22Rv1 (cell line): ENCODE measurements around the gene NSUN2.

Experiments
- ZFX ChIP-seq: fragments of 450-650 bp; IDR thresholded peaks from 2 replicates; pipeline ENCODE4 v1.6.1; 2017; ENCODE audit warnings: antibody characterized with exemption, borderline replicate concordance
- TF ChIP-seq, protein P1 (sequence below): fragments of 450-650 bp; IDR thresholded peaks from 2 replicates; pipeline ENCODE4 v1.5.1; 2017; ENCODE audit warnings: mild to moderate bottlenecking

DNA sequence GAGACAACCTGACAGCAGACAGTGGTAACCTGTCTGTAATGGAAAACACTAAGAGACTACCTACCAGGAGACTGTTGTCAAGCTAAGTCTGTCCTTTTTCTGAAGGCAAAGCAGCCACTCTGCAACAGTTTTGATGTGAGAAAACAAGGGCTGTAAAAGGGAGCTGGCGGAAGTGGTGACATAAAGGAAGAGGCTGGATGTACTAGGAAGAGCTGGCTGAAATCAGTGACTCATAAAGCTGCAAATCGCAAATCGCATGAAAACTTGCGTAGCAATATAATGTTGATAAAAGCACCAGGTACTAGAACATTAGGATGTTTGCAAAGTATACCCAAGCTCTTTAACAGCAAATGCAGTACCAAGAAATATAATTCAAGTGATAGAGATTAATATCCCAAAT lies 1.4 kb downstream of the NSUN2 start:
- TF ChIP-seq, protein P1, sequence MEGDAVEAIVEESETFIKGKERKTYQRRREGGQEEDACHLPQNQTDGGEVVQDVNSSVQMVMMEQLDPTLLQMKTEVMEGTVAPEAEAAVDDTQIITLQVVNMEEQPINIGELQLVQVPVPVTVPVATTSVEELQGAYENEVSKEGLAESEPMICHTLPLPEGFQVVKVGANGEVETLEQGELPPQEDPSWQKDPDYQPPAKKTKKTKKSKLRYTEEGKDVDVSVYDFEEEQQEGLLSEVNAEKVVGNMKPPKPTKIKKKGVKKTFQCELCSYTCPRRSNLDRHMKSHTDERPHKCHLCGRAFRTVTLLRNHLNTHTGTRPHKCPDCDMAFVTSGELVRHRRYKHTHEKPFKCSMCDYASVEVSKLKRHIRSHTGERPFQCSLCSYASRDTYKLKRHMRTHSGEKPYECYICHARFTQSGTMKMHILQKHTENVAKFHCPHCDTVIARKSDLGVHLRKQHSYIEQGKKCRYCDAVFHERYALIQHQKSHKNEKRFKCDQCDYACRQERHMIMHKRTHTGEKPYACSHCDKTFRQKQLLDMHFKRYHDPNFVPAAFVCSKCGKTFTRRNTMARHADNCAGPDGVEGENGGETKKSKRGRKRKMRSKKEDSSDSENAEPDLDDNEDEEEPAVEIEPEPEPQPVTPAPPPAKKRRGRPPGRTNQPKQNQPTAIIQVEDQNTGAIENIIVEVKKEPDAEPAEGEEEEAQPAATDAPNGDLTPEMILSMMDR: no peak
- no peak for TF ChIP-seq ZFX
